NCI-H2196 treated with DMSO at 0.1 percent for 48 hours (cell line): ENCODE data around the gene LARGE2.

Source experiments
- DNase-seq: peaks from one replicate; lab custom pipeline; 2025; ENCODE audit not compliant: unreplicated experiment; lab: John Stamatoyannopoulos, UW

LARGE2 gene

GRCh38 chr11:45922425-45923082 is at the start of gene LARGE2:
LARGE2 (plus strand) TSS chr11:45922656; CDS start chr11:45922883, 227 bp downstream.
- peak; percentile 43 for DNase-seq

- no peak for DNase-seq
Measured at GRCh38 chr11:45876401-45876800, 46.1 kb upstream of the LARGE2 start.

GRCh38 chr11:45877221-45877620 is 45.2 kb upstream of the LARGE2 start:
- no peak for DNase-seq

GRCh38 chr11:45877845-45878244 is 44.6 kb upstream of the LARGE2 start:
- no peak for DNase-seq

GRCh38 chr11:45879803-45880686 is 42.4 kb upstream of the LARGE2 start:
- no peak for DNase-seq

- no peak for DNase-seq
Measured at GRCh38 chr11:45880772-45881570, 41.5 kb upstream of the LARGE2 start.

GRCh38 chr11:45881708-45882368 is 40.6 kb upstream of the LARGE2 start:
- no peak for DNase-seq

GRCh38 chr11:45884596-45885185 is 37.8 kb upstream of the LARGE2 start:
- DNase-seq: no peak

GRCh38 chr11:45885274-45885920 is 37.1 kb upstream of the LARGE2 start, which contains the start of gene MAPK8IP1:
MAPK8IP1 (plus strand) TSS chr11:45885651; CDS start chr11:45885821, 170 bp downstream.
- DNase-seq: peak; percentile 66

- no peak for DNase-seq
Measured at GRCh38 chr11:45885921-45886721, 36.3 kb upstream of the LARGE2 start.

GRCh38 chr11:45886816-45887520 is 35.5 kb upstream of the LARGE2 start:
- no peak for DNase-seq

- DNase-seq: no peak
Measured at GRCh38 chr11:45887587-45887986, 34.9 kb upstream of the LARGE2 start.

- no peak for DNase-seq
Measured at GRCh38 chr11:45889555-45889954, 32.9 kb upstream of the LARGE2 start.

GRCh38 chr11:45889966-45890365 is 32.5 kb upstream of the LARGE2 start:
- DNase-seq: no peak

- no peak for DNase-seq
Measured at GRCh38 chr11:45890886-45891550, 31.4 kb upstream of the LARGE2 start.

- DNase-seq: no peak
Measured at GRCh38 chr11:45892856-45893255, 29.6 kb upstream of the LARGE2 start.

- DNase-seq: no peak
Measured at GRCh38 chr11:45894555-45895247, 27.8 kb upstream of the LARGE2 start.
